ENCODE data around the gene HIVEP3. TPM values are rescaled to one million over a fixed set of nuclear protein-coding genes. Genes with fewer than 3 reads are reported as not detected.

HIVEP3 gene
- total and polyA plus RNA-seq, 8 donors: 1.8 to 65.3 (median 3.8) TPM

- no peaks in the 10 kb centered on the region for H3K27me3 ChIP-seq
- H3K4me3 ChIP-seq: no peak overlapping the region
- no peaks in the 10 kb centered on the region for H3K9me3 ChIP-seq
- intact Hi-C loops (cut with DNase I; ENCODE audit: low total_unique reads): no loop called here
- TF ChIP-seq EP300 (IDR thresholded peaks at IDR 0.05): no peak
- TF ChIP-seq POLR2A (IDR thresholded peaks at IDR 0.05): no peak
- TF ChIP-seq CTCF (IDR thresholded peaks at IDR 0.05): no peak
- no peak for TF ChIP-seq POLR2AphosphoS5 (IDR thresholded peaks at IDR 0.05)
- H3K4me1 ChIP-seq: peaks cover 0 to 6% (median 0%) of the 10 kb centered on the region in 4 donors
- no peaks in the 10 kb centered on the region for H3K36me3 ChIP-seq
- WGBS, 5 donors: 93 to 96% (median 95%) methylated on average over 10 of the region's 10 CpGs
- H3K27ac ChIP-seq: no peak overlapping the region
- DNase-seq: no peak
Observed at GRCh38 chr1:41609166-41609883, 309.4 kb downstream of the HIVEP3 start.

GRCh38 chr1:41608211-41608610 is 310.5 kb downstream of the HIVEP3 start:
- WGBS, 5 donors: 30 to 77% (median 72%) methylated on average over 2 to 4 of the region's 4 CpGs
- Histone ChIP-seq H3K27ac (no peak overlapping the region), H3K27me3 (no peaks in the 10 kb centered on the region)

GRCh38 chr1:41607808-41608207 is 310.9 kb downstream of the HIVEP3 start:
- Histone ChIP-seq H3K36me3 (no peaks in the 10 kb centered on the region), H3K4me3 (no peak overlapping the region), H3K27ac (no peak overlapping the region), H3K9me3 (no peaks in the 10 kb centered on the region), H3K4me1 (peaks cover 0 to 6% (median 0%) of the 10 kb centered on the region in 4 donors), H3K27me3 (no peaks in the 10 kb centered on the region)
- WGBS, 5 donors: 79 to 86% (median 80%) methylated on average over 5 of the region's 5 CpGs
- TF ChIP-seq CTCF (IDR thresholded peaks at IDR 0.05) (no peak), POLR2AphosphoS5 (IDR thresholded peaks at IDR 0.05) (no peak), POLR2A (IDR thresholded peaks at IDR 0.05) (no peak)
- intact Hi-C loops (cut with DNase I; ENCODE audit: low total_unique reads): no loop called here
- DNase-seq: no peak

More at GRCh38 chr1:41608211-41608610, 310.5 kb downstream of the HIVEP3 start:
- DNase-seq: peak in 1 of 2 donors; percentile 72
- Histone ChIP-seq H3K4me1 (peaks cover 0 to 6% (median 0%) of the 10 kb centered on the region in 4 donors), H3K9me3 (no peaks in the 10 kb centered on the region), H3K36me3 (no peaks in the 10 kb centered on the region), H3K4me3 (no peak overlapping the region)
- TF ChIP-seq CTCF (IDR thresholded peaks at IDR 0.05) (no peak), POLR2AphosphoS5 (IDR thresholded peaks at IDR 0.05) (no peak), EP300 (IDR thresholded peaks at IDR 0.05) (no peak), POLR2A (IDR thresholded peaks at IDR 0.05) (no peak)
- intact Hi-C loops (cut with DNase I; ENCODE audit: low total_unique reads): no loop called here

GRCh38 chr1:41599912-41600311 is 318.8 kb downstream of the HIVEP3 start:
- Histone ChIP-seq H3K4me1 (no peaks in the 10 kb centered on the region), H3K27me3 (no peaks in the 10 kb centered on the region), H3K27ac (no peak overlapping the region), H3K9me3 (peaks cover 0 to 6% (median 0%) of the 10 kb centered on the region in 4 donors), H3K4me3 (no peak overlapping the region), H3K36me3 (no peaks in the 10 kb centered on the region)
- intact Hi-C loops (cut with DNase I; ENCODE audit: low total_unique reads): no loop called here
- DNase-seq: peak in 1 of 2 donors; percentile 24
- TF ChIP-seq EP300 (IDR thresholded peaks at IDR 0.05) (no peak), POLR2A (IDR thresholded peaks at IDR 0.05) (no peak), POLR2AphosphoS5 (IDR thresholded peaks at IDR 0.05) (no peak), CTCF (IDR thresholded peaks at IDR 0.05) (peak in 1 of 7 experiments; percentile 12)
- WGBS, 5 donors: 60 to 72% (median 66%) methylated on average over 5 of the region's 5 CpGs
